Measurements from ENCODE around the gene ACTR2.

GRCh38 chr2:65198737-65199136 is 28.9 kb upstream of the ACTR2 start:
- TF ChIP-seq, protein P1, sequence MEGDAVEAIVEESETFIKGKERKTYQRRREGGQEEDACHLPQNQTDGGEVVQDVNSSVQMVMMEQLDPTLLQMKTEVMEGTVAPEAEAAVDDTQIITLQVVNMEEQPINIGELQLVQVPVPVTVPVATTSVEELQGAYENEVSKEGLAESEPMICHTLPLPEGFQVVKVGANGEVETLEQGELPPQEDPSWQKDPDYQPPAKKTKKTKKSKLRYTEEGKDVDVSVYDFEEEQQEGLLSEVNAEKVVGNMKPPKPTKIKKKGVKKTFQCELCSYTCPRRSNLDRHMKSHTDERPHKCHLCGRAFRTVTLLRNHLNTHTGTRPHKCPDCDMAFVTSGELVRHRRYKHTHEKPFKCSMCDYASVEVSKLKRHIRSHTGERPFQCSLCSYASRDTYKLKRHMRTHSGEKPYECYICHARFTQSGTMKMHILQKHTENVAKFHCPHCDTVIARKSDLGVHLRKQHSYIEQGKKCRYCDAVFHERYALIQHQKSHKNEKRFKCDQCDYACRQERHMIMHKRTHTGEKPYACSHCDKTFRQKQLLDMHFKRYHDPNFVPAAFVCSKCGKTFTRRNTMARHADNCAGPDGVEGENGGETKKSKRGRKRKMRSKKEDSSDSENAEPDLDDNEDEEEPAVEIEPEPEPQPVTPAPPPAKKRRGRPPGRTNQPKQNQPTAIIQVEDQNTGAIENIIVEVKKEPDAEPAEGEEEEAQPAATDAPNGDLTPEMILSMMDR (IDR thresholded peaks at IDR 0.05), result no peak
- TF ChIP-seq POLR2A (IDR thresholded peaks at IDR 0.05), result no peak

All from right lobe of liver (tissue), 4 donors.